ENCODE measurements around the gene GLB1L3.

GLB1L3 gene

GRCh38 chr11:134352111-134352510 is 75.9 kb downstream of the GLB1L3 start:
- Histone ChIP-seq H3K36me3 (ENCODE audit: control insufficient read depth, insufficient read depth, low read length) (no peaks in the 10 kb centered on the region), H3K4me3 (ENCODE audit: low read length) (no peak overlapping the region), H3K27ac (ENCODE audit: low read length) (no peak overlapping the region), H3K9me3 (ENCODE audit: control insufficient read depth, insufficient read depth, low read length) (no peaks in the 10 kb centered on the region), H3K27me3 (ENCODE audit: control insufficient read depth, insufficient read depth, low read length) (no peaks in the 10 kb centered on the region), H3K4me1 (ENCODE audit: control insufficient read depth, insufficient read depth, low read length) (peaks cover 2% of the 10 kb centered on the region; the same call in 1 of the 2 replicates)
- WGBS (ENCODE audit: insufficient coverage, insufficient read length), result 100% methylated on average over 1 of the region's 2 CpGs
- no peak for DNase-seq (ENCODE audit: low read depth, low spot score)

GRCh38 chr11:134355136-134355535 is 79.0 kb downstream of the GLB1L3 start:
- no CpG with 5 or more reads among the region's 2 CpGs for WGBS (ENCODE audit: insufficient coverage, insufficient read length)
- Histone ChIP-seq H3K27ac (ENCODE audit: low read length) (no peak overlapping the region), H3K36me3 (ENCODE audit: control insufficient read depth, insufficient read depth, low read length) (peaks cover 3% of the 10 kb centered on the region; the same call in 1 of the 2 replicates), H3K4me3 (ENCODE audit: low read length) (no peak overlapping the region), H3K4me1 (ENCODE audit: control insufficient read depth, insufficient read depth, low read length) (no peaks in the 10 kb centered on the region), H3K27me3 (ENCODE audit: control insufficient read depth, insufficient read depth, low read length) (no peaks in the 10 kb centered on the region), H3K9me3 (ENCODE audit: control insufficient read depth, insufficient read depth, low read length) (no peaks in the 10 kb centered on the region)
- DNase-seq (ENCODE audit: low read depth, low spot score), result no peak

GRCh38 chr11:134355656-134356055 is 79.5 kb downstream of the GLB1L3 start:
- no peak for DNase-seq (ENCODE audit: low read depth, low spot score)
- Histone ChIP-seq H3K4me1 (ENCODE audit: control insufficient read depth, insufficient read depth, low read length) (no peaks in the 10 kb centered on the region), H3K27me3 (ENCODE audit: control insufficient read depth, insufficient read depth, low read length) (no peaks in the 10 kb centered on the region), H3K4me3 (ENCODE audit: low read length) (no peak overlapping the region), H3K27ac (ENCODE audit: low read length) (no peak overlapping the region), H3K9me3 (ENCODE audit: control insufficient read depth, insufficient read depth, low read length) (no peaks in the 10 kb centered on the region), H3K36me3 (ENCODE audit: control insufficient read depth, insufficient read depth, low read length) (peaks cover 3% of the 10 kb centered on the region; the same call in 1 of the 2 replicates)
- whole genome bisulfite sequencing (ENCODE audit: insufficient coverage, insufficient read length), result no CpG with 5 or more reads among the region's 5 CpGs

- H3K36me3 ChIP-seq (ENCODE audit: control insufficient read depth, insufficient read depth, low read length), result peaks cover 3% of the 10 kb centered on the region; the same call in 1 of the 2 replicates
- no CpG with 5 or more reads among the region's 21 CpGs for WGBS (ENCODE audit: insufficient coverage, insufficient read length)
- no peaks in the 10 kb centered on the region for H3K27me3 ChIP-seq (ENCODE audit: control insufficient read depth, insufficient read depth, low read length)
- H3K9me3 ChIP-seq (ENCODE audit: control insufficient read depth, insufficient read depth, low read length), result no peaks in the 10 kb centered on the region
- no peak overlapping the region for H3K27ac ChIP-seq (ENCODE audit: low read length)
- H3K4me1 ChIP-seq (ENCODE audit: control insufficient read depth, insufficient read depth, low read length), result no peaks in the 10 kb centered on the region
- no peak for DNase-seq (ENCODE audit: low read depth, low spot score)
- H3K4me3 ChIP-seq (ENCODE audit: low read length), result no peak overlapping the region
These were observed 80.7 kb downstream of the GLB1L3 start for GRCh38 chr11:134356656-134357544.

GRCh38 chr11:134357545-134357839 is 81.3 kb downstream of the GLB1L3 start:
- WGBS (ENCODE audit: insufficient coverage, insufficient read length), result no CpG with 5 or more reads among the region's 8 CpGs
- no peak overlapping the region for H3K27ac ChIP-seq (ENCODE audit: low read length)
- H3K4me1 ChIP-seq (ENCODE audit: control insufficient read depth, insufficient read depth, low read length), result no peaks in the 10 kb centered on the region; the same call in 1 of the 2 replicates
- no peaks in the 10 kb centered on the region for H3K27me3 ChIP-seq (ENCODE audit: control insufficient read depth, insufficient read depth, low read length)
- no peak overlapping the region for H3K4me3 ChIP-seq (ENCODE audit: low read length)
- peaks cover 3% of the 10 kb centered on the region; the same call in 1 of the 2 replicates for H3K36me3 ChIP-seq (ENCODE audit: control insufficient read depth, insufficient read depth, low read length)
- H3K9me3 ChIP-seq (ENCODE audit: control insufficient read depth, insufficient read depth, low read length), result no peaks in the 10 kb centered on the region
- DNase-seq (ENCODE audit: low read depth, low spot score), result no peak

- H3K36me3 ChIP-seq (ENCODE audit: control insufficient read depth, insufficient read depth, low read length), result peaks cover 3% of the 10 kb centered on the region; the same call in 1 of the 2 replicates
- no peak overlapping the region for H3K27ac ChIP-seq (ENCODE audit: low read length)
- H3K4me3 ChIP-seq (ENCODE audit: low read length), result no peak overlapping the region
- no peak for DNase-seq (ENCODE audit: low read depth, low spot score)
- no peaks in the 10 kb centered on the region; the same call in 1 of the 2 replicates for H3K4me1 ChIP-seq (ENCODE audit: control insufficient read depth, insufficient read depth, low read length)
- no peaks in the 10 kb centered on the region for H3K27me3 ChIP-seq (ENCODE audit: control insufficient read depth, insufficient read depth, low read length)
- WGBS (ENCODE audit: insufficient coverage, insufficient read length), result no CpG with 5 or more reads among the region's 27 CpGs
- H3K9me3 ChIP-seq (ENCODE audit: control insufficient read depth, insufficient read depth, low read length), result no peaks in the 10 kb centered on the region
These were observed 82.1 kb downstream of the GLB1L3 start for GRCh38 chr11:134358165-134358855.

GRCh38 chr11:134358856-134359490 is 82.8 kb downstream of the GLB1L3 start:
- H3K9me3 ChIP-seq (ENCODE audit: control insufficient read depth, insufficient read depth, low read length), result no peaks in the 10 kb centered on the region
- H3K4me1 ChIP-seq (ENCODE audit: control insufficient read depth, insufficient read depth, low read length), result no peaks in the 10 kb centered on the region; the same call in 1 of the 2 replicates
- DNase-seq (ENCODE audit: low read depth, low spot score), result no peak
- H3K36me3 ChIP-seq (ENCODE audit: control insufficient read depth, insufficient read depth, low read length), result peaks cover 3% of the 10 kb centered on the region; the same call in 1 of the 2 replicates
- no CpG with 5 or more reads among the region's 18 CpGs for WGBS (ENCODE audit: insufficient coverage, insufficient read length)
- H3K27ac ChIP-seq (ENCODE audit: low read length), result no peak overlapping the region
- H3K27me3 ChIP-seq (ENCODE audit: control insufficient read depth, insufficient read depth, low read length), result no peaks in the 10 kb centered on the region
- no peak overlapping the region for H3K4me3 ChIP-seq (ENCODE audit: low read length)

- peaks cover 3% of the 10 kb centered on the region; the same call in 1 of the 2 replicates for H3K36me3 ChIP-seq (ENCODE audit: control insufficient read depth, insufficient read depth, low read length)
- no peak for DNase-seq (ENCODE audit: low read depth, low spot score)
- H3K9me3 ChIP-seq (ENCODE audit: control insufficient read depth, insufficient read depth, low read length), result no peaks in the 10 kb centered on the region
- H3K27me3 ChIP-seq (ENCODE audit: control insufficient read depth, insufficient read depth, low read length), result no peaks in the 10 kb centered on the region
- WGBS (ENCODE audit: insufficient coverage, insufficient read length), result no CpG with 5 or more reads among the region's 10 CpGs
- no peak overlapping the region for H3K4me3 ChIP-seq (ENCODE audit: low read length)
- H3K27ac ChIP-seq (ENCODE audit: low read length), result no peak overlapping the region
- no peaks in the 10 kb centered on the region; the same call in 1 of the 2 replicates for H3K4me1 ChIP-seq (ENCODE audit: control insufficient read depth, insufficient read depth, low read length)
These were observed 83.5 kb downstream of the GLB1L3 start for GRCh38 chr11:134359646-134360045.

GRCh38 chr11:134360050-134360835 is 84.1 kb downstream of the GLB1L3 start:
- Histone ChIP-seq H3K27ac (ENCODE audit: low read length) (no peak overlapping the region), H3K9me3 (ENCODE audit: control insufficient read depth, insufficient read depth, low read length) (no peaks in the 10 kb centered on the region), H3K4me3 (ENCODE audit: low read length) (no peak overlapping the region), H3K4me1 (ENCODE audit: control insufficient read depth, insufficient read depth, low read length) (no peaks in the 10 kb centered on the region; the same call in 1 of the 2 replicates), H3K36me3 (ENCODE audit: control insufficient read depth, insufficient read depth, low read length) (peaks cover 3% of the 10 kb centered on the region; the same call in 1 of the 2 replicates), H3K27me3 (ENCODE audit: control insufficient read depth, insufficient read depth, low read length) (no peaks in the 10 kb centered on the region)
- no CpG with 5 or more reads among the region's 30 CpGs for WGBS (ENCODE audit: insufficient coverage, insufficient read length)
- peak; percentile 89 for DNase-seq (ENCODE audit: low read depth, low spot score)

Data from iPS DF 6.9 (cell line).